GM12878 (cell line): ENCODE measurements around the gene MMP11. TPM values are rescaled to one million over a fixed set of nuclear protein-coding genes. Genes with fewer than 3 reads are reported as not detected.

Experiments
- ATAC-seq: fragments of 200-7000 bp; cut with Tn5 transposase; 3 replicates; pipeline ENCODE4 v1.9.1; 2020; ENCODE audit warnings: mild to moderate bottlenecking, moderate library complexity
- BruUV-seq: library from RNA; stranded (reverse); fragments of 400-500 nt; replicated peaks from 2 replicates; lab custom pipeline; 2021; lab: Mats Ljungman, UMichigan
- CTCF ChIA-PET: fragments of 300-600 bp; sonication (Branson Sonifier 250); formaldehyde crosslinking; extraction: SDS; loops from one replicate; lab custom pipeline; 2021; ENCODE audit warnings: inconsistent platforms; lab: Yijun Ruan, JAX
- POLR2A ChIA-PET: fragments of 350-600 bp; formaldehyde crosslinking; extraction: SDS; loops from one replicate; lab custom pipeline; 2021; ENCODE audit warnings: inconsistent platforms; lab: Charles Lee
- RAD21 ChIA-PET: fragments of 300-600 bp; sonication (Branson Sonifier 250); formaldehyde crosslinking; loops from one replicate; lab custom pipeline; 2023; ENCODE audit warnings: antibody characterized with exemption; ENCODE audit not compliant: unreplicated experiment; lab: Charles Lee
- SMC1A ChIA-PET: fragments of 300-600 bp; sonication (Branson Sonifier 250); formaldehyde crosslinking; loops from one replicate; lab custom pipeline; 2023; ENCODE audit not compliant: unreplicated experiment, uncharacterized antibody; lab: Charles Lee
- DNase-seq: peaks from one replicate; pipeline ENCODE4 v3.0.0-alpha.2; 2011; ENCODE audit warnings: low read depth, low spot score
- FAIRE-seq: peaks from 3 replicates; lab custom pipeline; 2011; peaks lifted over from hg19 to GRCh38; lab: Jason Lieb, UNC
- H2AFZ ChIP-seq: 2 replicates; pipeline ENCODE4 v1.6.0; 2011; ENCODE audit warnings: low read depth, low read length, control low read depth; ENCODE audit not compliant: control insufficient read depth
- H3K27ac ChIP-seq: 2 replicates; pipeline ENCODE4 v1.5.1; 2011; ENCODE audit warnings: control low read depth; ENCODE audit not compliant: control insufficient read depth, insufficient read depth
- H3K27me3 ChIP-seq, 2 experiments: replicated peaks in 1 of 2; 2 replicates each; pipeline versions ENCODE4 v1.6.0 to v1.6.1; 2011; ENCODE audit warnings: low read length in 1 of 2; ENCODE audit not compliant: control insufficient read depth in 2 of 2, insufficient read depth in 2 of 2
- H3K36me3 ChIP-seq, 2 experiments: 2 replicates each; pipeline ENCODE4 v1.5.1; 2011; ENCODE audit warnings: low read length in 1 of 2; ENCODE audit not compliant: control insufficient read depth in 2 of 2, insufficient read depth in 2 of 2
- H3K4me1 ChIP-seq: 2 replicates; pipeline ENCODE4 v1.6.1; 2011; ENCODE audit warnings: mild to moderate bottlenecking, low read length, moderate library complexity, mixed read lengths; ENCODE audit not compliant: control insufficient read depth, insufficient read depth
- H3K4me2 ChIP-seq: 2 replicates; pipeline ENCODE4 v1.6.0; 2011; ENCODE audit warnings: control low read depth; ENCODE audit not compliant: control insufficient read depth, insufficient read depth
- H3K4me3 ChIP-seq: fragments of 200-600 bp; sonication (generic); 2 replicates; pipeline ENCODE4 v1.5.1; 2016
- H3K79me2 ChIP-seq: 2 replicates; pipeline ENCODE4 v1.6.0; 2011; ENCODE audit warnings: low read length; ENCODE audit not compliant: control insufficient read depth, insufficient read depth
- H3K9ac ChIP-seq: 2 replicates; pipeline ENCODE4 v1.8.0; 2011; ENCODE audit warnings: low read length, control low read depth, mixed read lengths; ENCODE audit not compliant: control insufficient read depth, insufficient read depth
- H3K9me3 ChIP-seq: replicated peaks from 3 replicates; pipeline ENCODE4 v1.5.1; 2011; ENCODE audit warnings: mild to moderate bottlenecking, low read length; ENCODE audit not compliant: control insufficient read depth, insufficient read depth
- H4K20me1 ChIP-seq: 2 replicates; pipeline ENCODE4 v1.6.0; 2011; ENCODE audit not compliant: control insufficient read depth, insufficient read depth
- BCL11A ChIP-seq: IDR thresholded peaks from 2 replicates; pipeline ENCODE4 v1.6.1; 2011; ENCODE audit warnings: low read depth, low read length
- BRCA1 ChIP-seq: IDR thresholded peaks from 2 replicates; pipeline ENCODE4 v1.6.1; 2011; ENCODE audit warnings: low read depth, low read length, improper control_type of control experiment
- CHD1 ChIP-seq: IDR thresholded peaks from 2 replicates; pipeline ENCODE4 v1.6.1; 2012; ENCODE audit warnings: low read depth, low read length, improper control_type of control experiment
- EGR1 ChIP-seq, 2 experiments: IDR thresholded peaks; 1 replicate in 1 of 2; 2 replicates in 1 of 2; pipeline ENCODE4 v1.6.1; 2011 to 2012; ENCODE audit warnings: low read depth in 2 of 2, low read length in 2 of 2, borderline replicate concordance in 1 of 2, mild to moderate bottlenecking in 1 of 2, moderate library complexity in 1 of 2
- FOXK2 ChIP-seq: fragments of 450-650 bp; IDR thresholded peaks from 2 replicates; pipeline ENCODE4 v1.6.1; 2017; ENCODE audit warnings: mild to moderate bottlenecking, moderate library complexity
- GABPA ChIP-seq: IDR thresholded peaks from 2 replicates; pipeline ENCODE4 v1.6.1; 2014; ENCODE audit warnings: antibody characterized with exemption, low read depth, mild to moderate bottlenecking, inconsistent platforms
- HDGF ChIP-seq: fragments of 450-650 bp; IDR thresholded peaks from 2 replicates; pipeline ENCODE4 v1.6.1; 2016; ENCODE audit warnings: antibody characterized with exemption
- JUND ChIP-seq: IDR thresholded peaks from 2 replicates; pipeline ENCODE4 v1.6.1; 2012; ENCODE audit warnings: low read depth, mild to moderate bottlenecking, low read length, improper control_type of control experiment, moderate library complexity
- NFXL1 ChIP-seq: fragments of 450-650 bp; IDR thresholded peaks from 2 replicates; pipeline ENCODE4 v1.6.1; 2017; ENCODE audit warnings: antibody characterized with exemption, mild to moderate bottlenecking, borderline replicate concordance
- NFYA ChIP-seq: IDR thresholded peaks from 2 replicates; pipeline ENCODE4 v1.6.1; 2011; ENCODE audit warnings: low read depth, mild to moderate bottlenecking, low read length, improper control_type of control experiment, borderline replicate concordance
- NR2C1 ChIP-seq: fragments of 450-650 bp; IDR thresholded peaks from 2 replicates; pipeline ENCODE4 v1.6.1; 2017; ENCODE audit warnings: antibody characterized with exemption, mild to moderate bottlenecking, moderate library complexity
- PML ChIP-seq: IDR thresholded peaks from 2 replicates; pipeline ENCODE4 v1.6.1; 2012; ENCODE audit warnings: low read length, inconsistent platforms
- SMARCA5 ChIP-seq: fragments of 450-650 bp; IDR thresholded peaks from 2 replicates; pipeline ENCODE4 v1.6.1; 2017; ENCODE audit warnings: mild to moderate bottlenecking
- SREBF1 ChIP-seq: IDR thresholded peaks from 2 replicates; pipeline ENCODE4 v1.6.1; 2012; ENCODE audit warnings: mild to moderate bottlenecking, low read length
- SUPT20H ChIP-seq: IDR thresholded peaks from 2 replicates; pipeline ENCODE4 v1.6.1; 2011; ENCODE audit warnings: low read depth, mild to moderate bottlenecking, low read length, moderate library complexity, borderline replicate concordance; ENCODE audit not compliant: control insufficient read depth
- USF1 ChIP-seq: IDR thresholded peaks from 2 replicates; pipeline ENCODE4 v1.6.1; 2011; ENCODE audit warnings: borderline replicate concordance, low read depth, mild to moderate bottlenecking, moderate library complexity, mixed read lengths, low read length; ENCODE audit not compliant: insufficient read depth; ENCODE audit errors: extremely low read length
- ZNF207 ChIP-seq: fragments of 450-650 bp; IDR thresholded peaks from 2 replicates; pipeline ENCODE4 v1.6.1; 2014; ENCODE audit warnings: antibody characterized with exemption, mild to moderate bottlenecking, borderline replicate concordance
- ZNF217 ChIP-seq: fragments of 450-650 bp; IDR thresholded peaks from 2 replicates; pipeline ENCODE4 v1.6.1; 2017; ENCODE audit warnings: antibody characterized with exemption, mild to moderate bottlenecking
- ZNF274 ChIP-seq: IDR thresholded peaks from one replicate; pipeline ENCODE4 v1.8.0; 2011; ENCODE audit not compliant: insufficient read length, insufficient read depth
- ZNF622 ChIP-seq: fragments of 450-650 bp; IDR thresholded peaks from 2 replicates; pipeline ENCODE4 v1.6.1; 2017; ENCODE audit warnings: mild to moderate bottlenecking, inconsistent platforms
- WGBS: methylation state at CpG from one replicate; pipeline ENCODE4 v1.1.6; 2016; ENCODE audit warnings: low lambda C conversion rate; ENCODE audit not compliant: insufficient replicate concordance, insufficient coverage; ENCODE audit errors: missing lambda C conversion rate; 5-methylcytosine and 5-hydroxymethylcytosine counted together
- in situ Hi-C: fragments of 300-500 bp; cut with MboI; formaldehyde crosslinking; loops from 9 replicates; pipeline ENCODE4 v1.14.3; 2018; ENCODE audit warnings: mixed read lengths
- intact Hi-C: fragments of 100-400 bp; cut with micrococcal nuclease; formaldehyde crosslinking; loops from one replicate; pipeline ENCODE4 v1.14.2; 2022; ENCODE audit not compliant: unreplicated experiment
- polyA plus RNA-seq, 11 experiments: library from polyadenylated mRNA; depleted of rRNA in 4 of 11; unstranded in 6 of 11; stranded (reverse) in 5 of 11; fragments of >200 nt; fragmentation: Nextera tagmentation in 4 of 11; fragmentation: Illumina TruSeq in 1 of 11; extraction: Ambion mirVana in 4 of 11; extraction: Trizol in 1 of 11; gene quantifications; 1 replicate in 1 of 11; 2 replicates in 10 of 11; pipeline versions ENCODE4 v1.2.1 to v1.2.3, GENCODE V29; 2011 to 2016; ENCODE audit warnings: inconsistent platforms in 2 of 11, missing spikeins in 2 of 11, low read depth in 1 of 11
- total RNA-seq, 4 experiments: library from RNA; depleted of rRNA in 3 of 4; stranded (reverse); fragments of >200 nt in 3 of 4; fragmentation: Illumina TruSeq in 1 of 4; extraction: Trizol in 1 of 4; gene quantifications; 2 replicates each; pipeline versions ENCODE4 v1.2.1 to v1.2.3, GENCODE V29; 2013 to 2021
- TF ChIP-seq, protein P1 (sequence below): fragments of 450-650 bp; IDR thresholded peaks from 2 replicates; pipeline ENCODE4 v1.6.1; 2017; ENCODE audit warnings: mild to moderate bottlenecking, low read depth, inconsistent platforms; ENCODE audit not compliant: poor library complexity, severe bottlenecking
- TF ChIP-seq, protein P2 (sequence below): IDR thresholded peaks from 2 replicates; pipeline ENCODE4 v1.6.1; 2011; ENCODE audit warnings: low read depth, low read length, improper control_type of control experiment, borderline replicate concordance

MMP11 gene
- total and polyA plus RNA-seq, 10 of the 15 experiments (the other 5 are each of a cell fraction or from before 2014, with no cell fraction given) = 0.03 to 1.1 (median 0.31) TPM; not detected in 2

DNA sequence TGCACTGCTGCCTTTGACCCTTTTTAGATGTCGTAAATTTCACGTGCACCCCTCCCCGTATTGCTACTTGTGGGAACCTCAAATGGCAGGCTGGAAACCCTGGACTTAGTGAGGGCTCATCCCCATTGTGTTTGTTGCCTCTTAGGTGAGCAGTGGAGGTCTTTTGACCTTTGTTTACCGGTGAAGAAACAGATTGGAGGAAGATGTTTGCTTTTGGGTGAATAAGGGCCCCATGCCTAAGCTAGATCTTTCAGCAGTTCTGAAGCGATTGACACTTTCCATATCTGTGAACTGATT is 14.9 kb downstream of the MMP11 start (continued):
- TF ChIP-seq FOXK2 (no peak), BCL11A (no peak)
- TF ChIP-seq, protein P1, sequence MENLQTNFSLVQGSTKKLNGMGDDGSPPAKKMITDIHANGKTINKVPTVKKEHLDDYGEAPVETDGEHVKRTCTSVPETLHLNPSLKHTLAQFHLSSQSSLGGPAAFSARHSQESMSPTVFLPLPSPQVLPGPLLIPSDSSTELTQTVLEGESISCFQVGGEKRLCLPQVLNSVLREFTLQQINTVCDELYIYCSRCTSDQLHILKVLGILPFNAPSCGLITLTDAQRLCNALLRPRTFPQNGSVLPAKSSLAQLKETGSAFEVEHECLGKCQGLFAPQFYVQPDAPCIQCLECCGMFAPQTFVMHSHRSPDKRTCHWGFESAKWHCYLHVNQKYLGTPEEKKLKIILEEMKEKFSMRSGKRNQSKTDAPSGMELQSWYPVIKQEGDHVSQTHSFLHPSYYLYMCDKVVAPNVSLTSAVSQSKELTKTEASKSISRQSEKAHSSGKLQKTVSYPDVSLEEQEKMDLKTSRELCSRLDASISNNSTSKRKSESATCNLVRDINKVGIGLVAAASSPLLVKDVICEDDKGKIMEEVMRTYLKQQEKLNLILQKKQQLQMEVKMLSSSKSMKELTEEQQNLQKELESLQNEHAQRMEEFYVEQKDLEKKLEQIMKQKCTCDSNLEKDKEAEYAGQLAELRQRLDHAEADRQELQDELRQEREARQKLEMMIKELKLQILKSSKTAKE = peak; percentile 76

DNA sequence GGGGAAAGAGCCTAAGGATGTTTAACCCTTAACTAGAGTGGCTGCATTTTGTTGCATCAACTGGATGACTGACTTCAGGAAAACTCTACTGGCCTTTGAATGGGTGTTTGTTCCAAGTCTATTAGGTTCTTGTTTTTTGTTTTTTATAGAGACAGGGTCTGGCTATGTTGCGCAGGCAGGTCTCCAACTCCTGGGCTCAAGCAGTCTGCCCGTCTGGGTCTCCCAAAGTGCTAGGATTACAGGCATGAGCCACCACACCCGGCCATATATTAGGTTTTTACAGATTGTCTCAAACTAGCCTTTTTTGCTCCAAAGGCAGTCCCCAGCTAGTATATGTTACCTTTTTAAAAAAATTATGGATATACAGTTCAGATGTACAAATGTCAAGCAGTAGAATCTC is 15.3 kb downstream of the MMP11 start:
- Histone ChIP-seq H3K27ac (peak overlapping the region; percentile 98), H4K20me1 (0 out of 2 replicates have a peak, but pooled peaks cover 4% of the 10 kb centered on the region), H3K4me2 (peak overlapping the region; percentile 78), H3K27me3 (no peaks in the 10 kb centered on the region), H3K4me1 (peaks cover 11% of the 10 kb centered on the region), H3K9ac (peak overlapping the region; percentile 99), H2AFZ (no peak overlapping the region), H3K9me3 (no peaks in the 10 kb centered on the region), H3K79me2 (peaks cover 50% of the 10 kb centered on the region), H3K4me3 (peak overlapping the region; percentile 73), H3K36me3 (peaks cover 8 to 14% of the 10 kb centered on the region in 2 experiments; a peak in 3 of 4 replicates)
- ChIA-PET SMC1A (interaction anchor here (1.0 to 2.5 kb wide), 7 partner anchors 10 to 69 kb away, joined by 3 to 13 read pairs (median 4); partner anchors contain the start of gene SLC2A11), RAD21 (interaction anchor here (0.6 kb wide), 1 partner anchor 62 kb away, joined by 3 read pairs; no protein-coding TSS in a partner anchor), CTCF (interaction anchor here (0.9 to 2.8 kb wide), 5 partner anchors 11 to 58 kb away, joined by 3 to 11 read pairs (median 3); no protein-coding TSS in a partner anchor), POLR2A (interaction anchor here (0.7 to 2.5 kb wide), 4 partner anchors 13 to 58 kb away, joined by 3 to 14 read pairs (median 6); partner anchors contain the start of gene CHCHD10)
- TSS peak; percentile 67 for BruUV-seq
- DNase-seq = no peak
- in situ Hi-C loops = no loop called here
- TF ChIP-seq SUPT20H (no peak), JUND (no peak), SREBF1 (no peak), NR2C1 (no peak), SMARCA5 (no peak), ZNF622 (no peak), GABPA (no peak), CHD1 (no peak), HDGF (no peak), PML (no peak), BRCA1 (no peak), EGR1 (IDR thresholded peaks at IDR 0.05; ENCODE audit: borderline replicate concordance in 1 of 2, low read depth in 2 of 2, low read length in 2 of 2) (no peak), USF1 (no peak), ZNF217 (no peak), NFXL1 (no peak), NFYA (no peak), ZNF274 (no peak), ZNF207 (no peak)
- TF ChIP-seq, protein P2, sequence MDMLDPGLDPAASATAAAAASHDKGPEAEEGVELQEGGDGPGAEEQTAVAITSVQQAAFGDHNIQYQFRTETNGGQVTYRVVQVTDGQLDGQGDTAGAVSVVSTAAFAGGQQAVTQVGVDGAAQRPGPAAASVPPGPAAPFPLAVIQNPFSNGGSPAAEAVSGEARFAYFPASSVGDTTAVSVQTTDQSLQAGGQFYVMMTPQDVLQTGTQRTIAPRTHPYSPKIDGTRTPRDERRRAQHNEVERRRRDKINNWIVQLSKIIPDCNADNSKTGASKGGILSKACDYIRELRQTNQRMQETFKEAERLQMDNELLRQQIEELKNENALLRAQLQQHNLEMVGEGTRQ = no peak
- intact Hi-C loops = loop anchor here (2.0 kb wide), 1 partner anchor 17 kb away; no protein-coding TSS in a partner anchor
- no peak for FAIRE-seq
- no peak for ATAC-seq
- WGBS = 35% methylated on average over 3 of the region's 3 CpGs
